ENCODE measurements around the gene TEX14. TPM values are rescaled to one million over a fixed set of nuclear protein-coding genes. Genes with fewer than 3 reads are reported as not detected.

TEX14 gene
- total RNA-seq, 2 experiments from 2014 or later = 0.10 to 0.14 TPM

- Mint-ChIP-seq H3K4me1 (no peaks in the 10 kb centered on the region), H3K4me3 (no peak overlapping the region), H3K27ac (no peak overlapping the region), H3K27me3 (no peaks in the 10 kb centered on the region), H3K9me3 (no peaks in the 10 kb centered on the region), H3K36me3 (no peaks in the 10 kb centered on the region)
- DNase-seq = no peak
Observed at GRCh38 chr17:58580671-58581070, 111.2 kb downstream of the TEX14 start.

- peak; percentile 28 for DNase-seq
- Mint-ChIP-seq H3K36me3 (no peaks in the 10 kb centered on the region), H3K27ac (no peak overlapping the region), H3K4me1 (peaks cover 4% of the 10 kb centered on the region), H3K4me3 (no peak overlapping the region), H3K9me3 (no peaks in the 10 kb centered on the region), H3K27me3 (no peaks in the 10 kb centered on the region)
Observed at GRCh38 chr17:58577696-58578095, 114.1 kb downstream of the TEX14 start.

GRCh38 chr17:58576679-58577367 lies 115.0 kb downstream of the TEX14 start:
- H3K27me3 Mint-ChIP-seq = no peaks in the 10 kb centered on the region
- no peak overlapping the region for H3K4me3 Mint-ChIP-seq
- no peak for DNase-seq
- H3K9me3 Mint-ChIP-seq = no peaks in the 10 kb centered on the region
- peaks cover 4% of the 10 kb centered on the region for H3K4me1 Mint-ChIP-seq
- no peaks in the 10 kb centered on the region for H3K36me3 Mint-ChIP-seq
- H3K27ac Mint-ChIP-seq = no peak overlapping the region

- no peaks in the 10 kb centered on the region for H3K36me3 Mint-ChIP-seq
- no peak overlapping the region for H3K4me3 Mint-ChIP-seq
- peaks cover 4% of the 10 kb centered on the region for H3K4me1 Mint-ChIP-seq
- DNase-seq = no peak
- no peaks in the 10 kb centered on the region for H3K9me3 Mint-ChIP-seq
- no peaks in the 10 kb centered on the region for H3K27me3 Mint-ChIP-seq
- no peak overlapping the region for H3K27ac Mint-ChIP-seq
Observed at GRCh38 chr17:58575511-58575910, 116.3 kb downstream of the TEX14 start.

- DNase-seq = no peak
- Mint-ChIP-seq H3K27me3 (no peaks in the 10 kb centered on the region), H3K9me3 (no peaks in the 10 kb centered on the region), H3K4me3 (no peak overlapping the region), H3K36me3 (no peaks in the 10 kb centered on the region), H3K4me1 (peaks cover 4% of the 10 kb centered on the region), H3K27ac (no peak overlapping the region)
Observed at GRCh38 chr17:58574025-58574424, 117.8 kb downstream of the TEX14 start.

- no peak for DNase-seq
- Mint-ChIP-seq H3K4me1 (peaks cover 4% of the 10 kb centered on the region), H3K27ac (no peak overlapping the region), H3K9me3 (no peaks in the 10 kb centered on the region), H3K36me3 (no peaks in the 10 kb centered on the region), H3K27me3 (no peaks in the 10 kb centered on the region), H3K4me3 (no peak overlapping the region)
Observed at GRCh38 chr17:58572846-58573245, 119.0 kb downstream of the TEX14 start.

GRCh38 chr17:58570758-58571157 lies 121.1 kb downstream of the TEX14 start:
- DNase-seq = no peak
- Mint-ChIP-seq H3K4me3 (no peak overlapping the region), H3K36me3 (no peaks in the 10 kb centered on the region), H3K4me1 (peaks cover 4% of the 10 kb centered on the region), H3K27ac (no peak overlapping the region), H3K27me3 (no peaks in the 10 kb centered on the region), H3K9me3 (no peaks in the 10 kb centered on the region)

GRCh38 chr17:58569196-58569595 lies 122.6 kb downstream of the TEX14 start:
- Mint-ChIP-seq H3K27ac (no peak overlapping the region), H3K36me3 (no peaks in the 10 kb centered on the region), H3K4me1 (peaks cover 2% of the 10 kb centered on the region), H3K4me3 (no peak overlapping the region), H3K9me3 (no peaks in the 10 kb centered on the region), H3K27me3 (no peaks in the 10 kb centered on the region)
- no peak for DNase-seq

GRCh38 chr17:58568044-58568799 lies 123.6 kb downstream of the TEX14 start:
- no peak overlapping the region for H3K4me3 Mint-ChIP-seq
- peaks cover 5% of the 10 kb centered on the region for H3K4me1 Mint-ChIP-seq
- no peak overlapping the region for H3K27ac Mint-ChIP-seq

GRCh38 chr17:58565389-58566311 lies 126.2 kb downstream of the TEX14 start:
- H3K4me1 Mint-ChIP-seq = peaks cover 5% of the 10 kb centered on the region
- H3K4me3 Mint-ChIP-seq = no peak overlapping the region
- H3K9me3 Mint-ChIP-seq = no peaks in the 10 kb centered on the region
- H3K27ac Mint-ChIP-seq = no peak overlapping the region
- no peaks in the 10 kb centered on the region for H3K36me3 Mint-ChIP-seq
- DNase-seq = no peak
- H3K27me3 Mint-ChIP-seq = no peaks in the 10 kb centered on the region

More at GRCh38 chr17:58568044-58568799, 123.6 kb downstream of the TEX14 start:
- Mint-ChIP-seq H3K27me3 (no peaks in the 10 kb centered on the region), H3K36me3 (no peaks in the 10 kb centered on the region), H3K9me3 (no peaks in the 10 kb centered on the region)
- no peak for DNase-seq

- no peaks in the 10 kb centered on the region for H3K27me3 Mint-ChIP-seq
- H3K27ac Mint-ChIP-seq = no peak overlapping the region
- H3K9me3 Mint-ChIP-seq = no peaks in the 10 kb centered on the region
- DNase-seq = no peak
- peaks cover 5% of the 10 kb centered on the region for H3K4me1 Mint-ChIP-seq
- no peak overlapping the region for H3K4me3 Mint-ChIP-seq
- no peaks in the 10 kb centered on the region for H3K36me3 Mint-ChIP-seq
Observed at GRCh38 chr17:58564971-58565370, 126.9 kb downstream of the TEX14 start.

- Mint-ChIP-seq H3K27me3 (no peaks in the 10 kb centered on the region), H3K9me3 (no peaks in the 10 kb centered on the region), H3K4me3 (no peak overlapping the region), H3K4me1 (peaks cover 5% of the 10 kb centered on the region), H3K27ac (no peak overlapping the region), H3K36me3 (no peaks in the 10 kb centered on the region)
- DNase-seq = no peak
Observed at GRCh38 chr17:58564243-58564642, 127.6 kb downstream of the TEX14 start.

- Mint-ChIP-seq H3K27me3 (no peaks in the 10 kb centered on the region), H3K4me1 (peaks cover 9% of the 10 kb centered on the region)
Observed at GRCh38 chr17:58560511-58560910, 131.3 kb downstream of the TEX14 start.

GRCh38 chr17:58557981-58558380 lies 133.9 kb downstream of the TEX14 start:
- H3K27ac Mint-ChIP-seq = no peak overlapping the region
- no peaks in the 10 kb centered on the region for H3K36me3 Mint-ChIP-seq
- no peak for DNase-seq
- peaks cover 4% of the 10 kb centered on the region for H3K4me1 Mint-ChIP-seq
- H3K9me3 Mint-ChIP-seq = no peaks in the 10 kb centered on the region
- no peak overlapping the region for H3K4me3 Mint-ChIP-seq
- H3K27me3 Mint-ChIP-seq = no peaks in the 10 kb centered on the region

More at GRCh38 chr17:58560511-58560910, 131.3 kb downstream of the TEX14 start:
- DNase-seq = no peak
- H3K9me3 Mint-ChIP-seq = no peaks in the 10 kb centered on the region
- H3K4me3 Mint-ChIP-seq = no peak overlapping the region
- H3K27ac Mint-ChIP-seq = no peak overlapping the region
- no peaks in the 10 kb centered on the region for H3K36me3 Mint-ChIP-seq

- Mint-ChIP-seq H3K36me3 (no peaks in the 10 kb centered on the region), H3K4me1 (peaks cover 4% of the 10 kb centered on the region), H3K27me3 (no peaks in the 10 kb centered on the region), H3K4me3 (no peak overlapping the region), H3K27ac (no peak overlapping the region), H3K9me3 (no peaks in the 10 kb centered on the region)
- no peak for DNase-seq
Observed at GRCh38 chr17:58556833-58557250, 135.0 kb downstream of the TEX14 start.

Measured in activated naive CD8-positive, alpha-beta T cell treated with anti-CD3 and anti-CD28 coated beads for 36 hours (primary cell).